Pulmonary artery endothelial cell (primary cell): Measurements from ENCODE around the gene KIF13A. TPM values are rescaled to one million over a fixed set of nuclear protein-coding genes. Genes with fewer than 3 reads are reported as not detected.
"Not testable (repeated sequence)": the region's sequence is repeated elsewhere in the genome, so short reads cannot be mapped to it uniquely, and the experiment has no call there.

ENCODE experiments used
- DNase-seq: peaks from one replicate; pipeline ENCODE4 v3.0.0-alpha.2; 2011; ENCODE audit warnings: low read depth, low spot score
- total RNA-seq: library from RNA; depleted of rRNA; stranded (reverse); fragments of >200 nt; gene quantifications from 2 replicates; pipeline ENCODE4 v1.2.3, GENCODE V29; 2014

The KIF13A gene
- total RNA-seq, 1 donor from 2014 or later: 71.7 TPM

GRCh38 chr6:17932330-17932852 lies 55.0 kb downstream of the KIF13A start:
- no peak for DNase-seq

- no peak for DNase-seq
These were observed 56.2 kb downstream of the KIF13A start for GRCh38 chr6:17931227-17931626.

- DNase-seq: peak; percentile 77
These were observed 57.0 kb downstream of the KIF13A start for GRCh38 chr6:17930321-17930993.

GRCh38 chr6:17928514-17929430 lies 58.7 kb downstream of the KIF13A start:
- DNase-seq: no peak

- no peak for DNase-seq
These were observed 59.7 kb downstream of the KIF13A start for GRCh38 chr6:17927705-17928104.

- DNase-seq: no peak
These were observed 64.0 kb downstream of the KIF13A start for GRCh38 chr6:17923401-17923863.

GRCh38 chr6:17921454-17921853 lies 66.0 kb downstream of the KIF13A start:
- DNase-seq: no peak

- no peak for DNase-seq
These were observed 67.9 kb downstream of the KIF13A start for GRCh38 chr6:17919496-17919895.

GRCh38 chr6:17917837-17918763 lies 69.3 kb downstream of the KIF13A start:
- DNase-seq: no peak

GRCh38 chr6:17914651-17915050 lies 72.8 kb downstream of the KIF13A start:
- DNase-seq: no peak

GRCh38 chr6:17912521-17912920 lies 74.9 kb downstream of the KIF13A start:
- DNase-seq: no peak

GRCh38 chr6:17911656-17912055 lies 75.8 kb downstream of the KIF13A start:
- not testable (repeated sequence) for DNase-seq

- no peak for DNase-seq
These were observed 77.2 kb downstream of the KIF13A start for GRCh38 chr6:17910189-17910588.

- no peak for DNase-seq
These were observed 78.6 kb downstream of the KIF13A start for GRCh38 chr6:17908831-17909230.

- DNase-seq: no peak
These were observed 79.8 kb downstream of the KIF13A start for GRCh38 chr6:17907406-17908229.

GRCh38 chr6:17905611-17906592 lies 81.5 kb downstream of the KIF13A start:
- DNase-seq: no peak

GRCh38 chr6:17904491-17905120 lies 82.8 kb downstream of the KIF13A start:
- no peak for DNase-seq

GRCh38 chr6:17902974-17903373 lies 84.5 kb downstream of the KIF13A start:
- no peak for DNase-seq

GRCh38 chr6:17901493-17901892 lies 85.9 kb downstream of the KIF13A start:
- no peak for DNase-seq
